ENCODE results near the gene KCTD11. TPM values are rescaled to one million over a fixed set of nuclear protein-coding genes. Genes with fewer than 3 reads are reported as not detected.

KCTD11 gene
- total and polyA plus RNA-seq, 2 of the 13 experiments (the other 11 are each of a cell fraction or from before 2014, with no cell fraction given), result 1.6 to 2.6 TPM

- no peak for DNase-seq (ENCODE audit: low spot score)
- no peak overlapping the region for H2AFZ ChIP-seq (ENCODE audit: low read length)
- H3K4me2 ChIP-seq (ENCODE audit: low read depth, low read length), result no peak overlapping the region
- no peak overlapping the region for H3K27ac ChIP-seq (ENCODE audit: extremely low read length, insufficient read depth, low read length)
- ChIA-PET POLR2A (interaction anchor here (1.9 to 2.3 kb wide), 2 partner anchors 12 to 56 kb away, joined by 5 to 7 read pairs; partner anchors contain the start of gene TMEM256), CTCF (ENCODE audit: low intra/inter-chr PET ratio, low total read pairs) (interaction anchor here (1.0 to 5.9 kb wide), 3 partner anchors 23 to 66 kb away, joined by 3 to 41 read pairs (median 15); partner anchors contain the start of gene SLC2A4)
- H4K20me1 ChIP-seq (ENCODE audit: insufficient read depth, low read length), result peaks cover 13% of the 10 kb centered on the region; the same call in 1 of the 2 replicates
- peaks cover 54% of the 10 kb centered on the region for H3K4me1 ChIP-seq (ENCODE audit: insufficient read depth, low read length)
- ATAC-seq, result no peak
- no peaks in the 10 kb centered on the region for H3K79me2 ChIP-seq (ENCODE audit: insufficient read depth, low read length)
- in situ Hi-C loops (cut with HindIII; ENCODE audit: extremely low pct_ligation_motif_present, low pct_unique_long_range_greater_than_20kb) (no loop called here), intact Hi-C loops (cut with micrococcal nuclease; ENCODE audit: unreplicated experiment) (loop anchor here (2.0 kb wide), 1 partner anchor 66 kb away; the partner anchor contains the start of gene SLC2A4)
- BruUV-seq (replicated peaks), result no TSS peak
- no peaks in the 10 kb centered on the region for H3K9me3 ChIP-seq (ENCODE audit: low read length)
- H3K27me3 ChIP-seq (ENCODE audit: control insufficient read depth in 1 of 2, insufficient read depth in 2 of 2, low read length in 2 of 2), result peaks cover 2 to 20% of the 10 kb centered on the region in 2 experiments; a peak in 3 of 5 replicates
- no peak overlapping the region for H3K9ac ChIP-seq (ENCODE audit: insufficient read depth, low read depth, low read length)
- no peak for FAIRE-seq
- WGBS (ENCODE audit: low lambda C conversion rate), result 53% methylated on average over 11 of the region's 18 CpGs
- no peaks in the 10 kb centered on the region for H3K36me3 ChIP-seq (replicated peaks in 1 of 2; ENCODE audit: control insufficient read depth in 1 of 2, insufficient read depth in 2 of 2, low read length in 2 of 2)
- no peak overlapping the region for H3K4me3 ChIP-seq (replicated peaks in 1 of 3; ENCODE audit: insufficient read depth in 1 of 3, low read depth in 2 of 3, low read length in 3 of 3)
- peak; percentile 88 for TF ChIP-seq AGO1 (IDR thresholded peaks at IDR 0.05; ENCODE audit: low read depth, low read length, poor library complexity, severe bottlenecking)
- peak; percentile 60; the same call in 1 of the 2 replicates for TF ChIP-seq ZNF326 (CRISPR knock-in tag; IDR thresholded peaks at IDR 0.05; ENCODE audit: borderline replicate concordance)
- no peak for TF ChIP-seq HBP1 (CRISPR knock-in tag; IDR thresholded peaks at IDR 0.05; ENCODE audit: low read depth)
- no peak for TF ChIP-seq ELK4 (CRISPR knock-in tag; IDR thresholded peaks at IDR 0.05; ENCODE audit: borderline replicate concordance)
- peak; percentile 29; the same call in 1 of the 2 replicates for TF ChIP-seq CTCF (CRISPR knock-in tag; IDR thresholded peaks at IDR 0.05)
- TF ChIP-seq ZC3H13 (CRISPR knock-in tag; IDR thresholded peaks at IDR 0.05), result peak; percentile 50; the same call in 1 of the 2 replicates
- TF ChIP-seq, protein P1, sequence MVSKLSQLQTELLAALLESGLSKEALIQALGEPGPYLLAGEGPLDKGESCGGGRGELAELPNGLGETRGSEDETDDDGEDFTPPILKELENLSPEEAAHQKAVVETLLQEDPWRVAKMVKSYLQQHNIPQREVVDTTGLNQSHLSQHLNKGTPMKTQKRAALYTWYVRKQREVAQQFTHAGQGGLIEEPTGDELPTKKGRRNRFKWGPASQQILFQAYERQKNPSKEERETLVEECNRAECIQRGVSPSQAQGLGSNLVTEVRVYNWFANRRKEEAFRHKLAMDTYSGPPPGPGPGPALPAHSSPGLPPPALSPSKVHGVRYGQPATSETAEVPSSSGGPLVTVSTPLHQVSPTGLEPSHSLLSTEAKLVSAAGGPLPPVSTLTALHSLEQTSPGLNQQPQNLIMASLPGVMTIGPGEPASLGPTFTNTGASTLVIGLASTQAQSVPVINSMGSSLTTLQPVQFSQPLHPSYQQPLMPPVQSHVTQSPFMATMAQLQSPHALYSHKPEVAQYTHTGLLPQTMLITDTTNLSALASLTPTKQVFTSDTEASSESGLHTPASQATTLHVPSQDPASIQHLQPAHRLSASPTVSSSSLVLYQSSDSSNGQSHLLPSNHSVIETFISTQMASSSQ (IDR thresholded peaks at IDR 0.05; ENCODE audit: low read depth), result no peak
- TF ChIP-seq, protein P1 (CRISPR knock-in tag; IDR thresholded peaks at IDR 0.05; ENCODE audit: borderline replicate concordance), result 0 out of 2 replicates have a peak, but pooled peaks have one; percentile 6
- TF ChIP-seq, protein P2, sequence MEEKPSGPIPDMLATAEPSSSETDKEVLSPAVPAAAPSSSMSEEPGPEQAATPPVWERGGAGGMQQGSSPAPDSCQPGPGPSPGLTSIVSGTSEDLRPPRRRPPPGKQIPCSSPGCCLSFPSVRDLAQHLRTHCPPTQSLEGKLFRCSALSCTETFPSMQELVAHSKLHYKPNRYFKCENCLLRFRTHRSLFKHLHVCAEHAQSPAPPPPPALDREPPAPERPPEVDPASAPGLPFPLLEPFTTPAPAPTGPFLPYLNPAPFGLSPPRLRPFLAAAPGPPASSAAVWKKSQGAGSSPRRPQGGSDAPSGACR (CRISPR knock-in tag; IDR thresholded peaks at IDR 0.05), result 0 out of 2 replicates have a peak, but pooled peaks have one; percentile 18
- TF ChIP-seq NCOA1 (CRISPR knock-in tag; IDR thresholded peaks at IDR 0.05), result 0 out of 2 replicates have a peak, but pooled peaks have one; percentile 28
- 0 out of 2 replicates have a peak, but pooled peaks have one; percentile 19 for TF ChIP-seq DPF2 (CRISPR knock-in tag; IDR thresholded peaks at IDR 0.05; ENCODE audit: borderline replicate concordance, low read depth)
- TF ChIP-seq RFXANK (CRISPR knock-in tag; IDR thresholded peaks at IDR 0.05), result no peak
These were observed 5.0 kb upstream of the KCTD11 start for GRCh38 chr17:7346761-7347614.
